HG03135 (cell line): ENCODE results near the gene ATRIP.
"Not testable (repeated sequence)": the region's sequence is repeated elsewhere in the genome, so short reads cannot be mapped to it uniquely, and the experiment has no call there.

Experiments
- ATAC-seq: cut with Tn5 transposase; IDR thresholded peaks from one replicate; pipeline ENCODE4 v1.9.1; 2021; ENCODE audit warnings: mild to moderate bottlenecking, moderate library complexity; ENCODE audit not compliant: unreplicated experiment

ATRIP gene

DNA sequence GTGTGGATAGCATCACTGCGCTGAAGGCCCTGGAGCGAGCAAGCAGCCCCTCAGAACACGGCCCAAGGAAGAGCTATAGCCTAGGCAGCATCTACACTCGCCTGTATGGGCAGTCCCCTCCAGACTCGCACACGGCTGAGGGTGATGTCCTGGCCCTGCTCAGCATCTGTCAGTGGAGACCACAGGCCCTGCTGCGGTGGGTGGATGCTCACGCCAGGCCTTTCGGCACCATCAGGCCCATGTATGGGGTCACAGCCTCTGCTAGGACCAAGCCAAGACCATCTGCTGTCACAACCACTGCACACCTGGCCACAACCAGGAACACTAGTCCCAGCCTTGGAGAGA is 20.5 kb downstream of the ATRIP start:
- ATAC-seq = no peak

DNA sequence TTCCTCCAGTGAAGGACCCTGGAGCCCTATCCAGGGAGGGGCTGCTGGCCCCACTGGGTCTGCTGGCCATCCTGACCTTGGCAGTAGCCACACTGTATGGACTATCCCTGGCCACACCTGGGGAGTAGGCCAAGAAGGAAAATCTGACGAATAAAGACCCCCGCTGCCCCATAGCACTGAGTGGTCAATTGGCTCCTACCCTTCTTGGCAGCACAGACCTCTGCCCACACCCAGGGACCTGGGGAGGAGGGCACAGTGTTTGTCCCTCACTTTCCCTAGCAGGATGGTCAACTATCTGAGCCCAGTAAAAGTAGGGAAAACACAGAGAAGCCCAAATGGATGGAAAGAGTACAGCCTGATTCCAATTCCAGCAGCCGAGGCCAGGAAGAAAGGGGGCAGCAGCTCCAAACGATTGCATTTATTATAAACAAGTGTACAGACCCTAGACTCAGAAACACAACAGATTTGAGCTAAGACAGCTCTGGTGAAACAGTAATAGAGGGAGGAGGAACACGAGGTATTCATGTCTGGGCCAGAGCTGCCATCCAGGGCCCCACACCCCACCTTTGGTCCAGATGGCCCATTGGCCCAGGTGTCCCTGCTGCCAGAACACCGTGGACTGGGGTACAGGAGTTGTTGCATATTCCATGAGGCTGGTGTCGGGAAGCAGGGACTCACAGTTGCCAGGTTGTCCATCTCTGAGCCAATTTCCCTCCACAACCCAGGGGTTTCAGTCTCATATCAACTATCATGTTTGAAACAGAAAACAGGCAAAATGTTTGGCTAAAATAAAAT is 21.1 kb downstream of the ATRIP start:
- ATAC-seq = no peak

DNA sequence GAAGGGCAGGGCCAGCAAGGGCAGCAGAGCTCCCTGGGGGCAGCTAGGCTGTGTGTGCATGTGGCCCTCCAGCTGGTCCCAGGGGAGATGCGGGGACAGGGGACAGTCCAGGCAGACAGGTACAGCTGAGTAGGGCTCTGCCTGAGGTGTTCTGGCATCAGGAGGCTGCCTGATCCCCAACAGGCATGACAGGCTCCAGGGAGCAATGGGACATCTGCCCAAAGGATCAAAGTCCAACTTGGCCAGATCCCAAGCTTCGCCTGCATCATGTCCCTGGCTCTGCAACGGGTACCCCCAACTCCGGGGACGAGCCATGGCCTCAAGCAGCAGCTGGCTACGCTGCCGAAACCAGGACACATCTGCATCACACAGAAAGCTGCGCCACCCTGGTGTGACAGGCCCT is 21.8 kb downstream of the ATRIP start:
- no peak for ATAC-seq

DNA sequence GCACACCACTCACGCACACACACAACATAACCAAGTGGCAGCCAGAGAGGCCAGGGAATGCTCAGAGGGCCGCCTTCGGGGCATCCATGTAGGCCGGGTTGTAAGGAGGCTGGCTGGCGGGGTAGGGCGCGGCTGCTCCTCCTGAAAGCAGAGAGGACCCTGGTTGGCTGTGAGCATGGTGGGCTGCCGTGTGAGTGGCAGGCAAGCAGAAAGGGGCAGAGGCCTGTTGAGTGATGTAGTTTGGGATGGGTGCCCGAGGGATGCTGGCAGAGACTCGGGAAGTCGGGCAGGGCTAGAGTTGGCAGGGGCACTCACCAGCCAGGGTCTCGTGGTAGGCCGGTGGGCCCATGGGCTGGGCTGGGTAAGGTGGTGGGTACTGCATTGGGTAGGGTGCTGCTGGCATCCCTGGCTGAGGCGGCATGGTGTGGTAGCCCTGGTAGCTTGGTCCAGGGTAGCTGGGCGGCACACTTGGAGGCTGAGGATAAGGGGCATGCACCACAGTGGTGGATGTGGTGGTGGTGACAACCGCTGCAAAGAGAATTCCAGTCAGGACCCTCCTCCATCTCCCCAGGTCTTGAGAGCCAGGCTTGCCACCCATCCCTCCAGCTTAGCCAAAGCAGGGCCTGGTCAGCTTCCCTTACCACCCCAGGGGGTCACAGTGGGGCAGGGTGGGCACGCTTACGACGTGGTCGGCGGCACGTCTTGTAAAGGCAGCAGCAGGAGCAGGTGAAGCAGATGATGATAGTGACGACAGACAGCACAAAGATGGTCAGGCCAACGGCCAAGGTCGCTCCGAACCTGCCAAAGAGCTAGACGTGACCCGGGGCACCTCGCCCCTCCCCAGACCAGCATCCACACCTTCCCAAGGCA is 22.7 kb downstream of the ATRIP start:
- ATAC-seq = no peak

DNA sequence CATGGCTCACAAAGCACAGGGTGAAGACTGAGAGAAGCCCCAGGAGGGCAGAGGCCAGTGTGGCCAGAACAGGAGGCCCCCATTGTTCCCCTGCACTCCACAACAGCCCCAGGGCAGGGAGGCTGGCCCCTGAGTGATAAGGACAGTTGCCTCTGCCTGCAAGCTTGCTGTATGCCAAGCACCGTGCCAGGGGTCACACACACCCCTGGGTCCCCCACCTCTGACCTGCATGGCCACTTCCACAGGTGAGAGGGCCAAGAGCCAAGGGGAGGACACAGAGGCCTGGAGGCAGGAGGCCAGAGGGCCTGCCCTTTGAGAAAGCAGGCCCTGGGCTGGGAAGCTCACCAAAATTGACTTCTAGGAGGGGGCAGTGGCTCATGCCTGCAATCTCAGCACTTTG is 23.7 kb downstream of the ATRIP start:
- no peak for ATAC-seq

DNA sequence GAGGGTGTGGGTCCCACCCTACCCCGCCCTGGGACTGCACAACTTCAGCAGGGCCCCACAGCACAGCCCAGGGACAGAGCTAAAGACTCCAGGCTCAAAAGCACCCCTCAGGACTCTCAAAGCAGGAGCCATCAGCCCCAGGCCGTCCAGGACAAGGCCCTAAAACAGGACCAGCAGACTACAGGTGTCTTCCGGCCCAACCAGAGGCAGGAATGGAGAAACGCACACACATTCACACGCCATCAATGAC is 26.1 kb downstream of the ATRIP start:
- peak; percentile 20 for ATAC-seq

- peak; percentile 75 for ATAC-seq
These were observed 26.5 kb downstream of the ATRIP start for GRCh38 chr3:48472923-48473616.

DNA sequence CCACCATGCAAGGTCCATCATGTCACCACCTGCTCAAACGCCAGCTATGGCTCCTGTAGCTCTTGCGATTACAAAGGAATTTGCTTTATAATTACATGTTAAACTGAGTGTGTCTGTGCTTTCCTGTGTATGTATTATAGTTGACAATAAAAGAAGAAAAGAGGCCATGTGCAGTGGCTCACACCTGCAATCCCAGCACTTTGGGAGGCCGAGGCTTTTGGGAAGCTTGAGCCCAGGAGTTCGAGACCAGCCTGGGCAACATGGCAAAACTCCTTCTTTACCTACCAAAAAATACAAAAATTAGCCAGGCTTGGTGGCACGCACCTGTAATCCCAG is 27.0 kb downstream of the ATRIP start:
- ATAC-seq = no peak

GRCh38 chr3:48474031-48474430 is 27.5 kb downstream of the ATRIP start:
- ATAC-seq = not testable (repeated sequence)

DNA sequence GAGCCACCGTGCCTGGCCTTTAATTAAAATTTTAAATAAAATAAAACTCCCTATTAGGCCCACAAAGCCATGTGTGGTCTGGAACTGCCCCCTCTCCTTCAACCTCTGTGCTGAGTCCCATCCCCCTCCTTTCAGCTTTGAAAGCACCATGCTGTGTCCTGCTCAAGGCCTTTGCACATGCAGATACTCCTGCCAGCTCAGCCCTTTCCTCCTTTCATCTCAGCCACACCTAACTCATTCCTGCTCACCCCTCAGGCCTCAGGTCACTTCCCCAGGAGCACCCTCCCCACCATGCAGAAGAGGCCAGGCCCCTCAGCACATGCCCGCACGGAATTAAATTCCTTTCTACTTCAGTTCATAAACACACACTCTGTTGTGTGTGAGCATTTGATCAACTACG is 28.1 kb downstream of the ATRIP start:
- no peak for ATAC-seq

GRCh38 chr3:48475188-48475587 is 28.7 kb downstream of the ATRIP start:
- ATAC-seq = no peak

GRCh38 chr3:48476426-48477053 is 30.0 kb downstream of the ATRIP start:
- no peak for ATAC-seq

DNA sequence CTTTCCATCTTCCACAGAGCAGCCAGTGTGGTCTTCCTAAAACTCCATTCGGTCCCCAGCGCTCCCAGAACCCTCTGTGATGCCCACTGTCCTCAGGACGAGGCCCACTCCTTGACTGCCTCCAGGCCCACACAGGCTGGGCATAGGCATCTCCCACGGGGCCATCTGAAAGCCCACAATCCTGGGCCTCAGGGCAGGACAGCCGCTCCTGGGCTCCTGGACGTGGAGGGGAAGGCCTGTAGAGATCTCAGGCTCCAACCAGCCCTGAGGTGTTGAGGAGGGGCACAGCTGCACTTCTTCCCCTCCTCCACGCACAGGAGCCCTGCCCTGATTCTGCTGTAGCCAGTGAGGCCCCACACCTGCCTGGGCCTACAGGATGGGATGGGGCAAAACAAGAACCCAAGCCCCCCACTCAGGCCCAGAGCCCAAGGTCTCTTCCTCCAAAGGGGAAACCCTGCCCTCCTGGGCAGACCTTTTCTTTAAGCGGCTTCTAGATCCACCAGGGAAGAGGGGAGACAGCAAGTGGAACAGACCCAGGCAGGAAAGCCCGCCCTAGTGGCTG is 31.5 kb downstream of the ATRIP start:
- no peak for ATAC-seq

DNA sequence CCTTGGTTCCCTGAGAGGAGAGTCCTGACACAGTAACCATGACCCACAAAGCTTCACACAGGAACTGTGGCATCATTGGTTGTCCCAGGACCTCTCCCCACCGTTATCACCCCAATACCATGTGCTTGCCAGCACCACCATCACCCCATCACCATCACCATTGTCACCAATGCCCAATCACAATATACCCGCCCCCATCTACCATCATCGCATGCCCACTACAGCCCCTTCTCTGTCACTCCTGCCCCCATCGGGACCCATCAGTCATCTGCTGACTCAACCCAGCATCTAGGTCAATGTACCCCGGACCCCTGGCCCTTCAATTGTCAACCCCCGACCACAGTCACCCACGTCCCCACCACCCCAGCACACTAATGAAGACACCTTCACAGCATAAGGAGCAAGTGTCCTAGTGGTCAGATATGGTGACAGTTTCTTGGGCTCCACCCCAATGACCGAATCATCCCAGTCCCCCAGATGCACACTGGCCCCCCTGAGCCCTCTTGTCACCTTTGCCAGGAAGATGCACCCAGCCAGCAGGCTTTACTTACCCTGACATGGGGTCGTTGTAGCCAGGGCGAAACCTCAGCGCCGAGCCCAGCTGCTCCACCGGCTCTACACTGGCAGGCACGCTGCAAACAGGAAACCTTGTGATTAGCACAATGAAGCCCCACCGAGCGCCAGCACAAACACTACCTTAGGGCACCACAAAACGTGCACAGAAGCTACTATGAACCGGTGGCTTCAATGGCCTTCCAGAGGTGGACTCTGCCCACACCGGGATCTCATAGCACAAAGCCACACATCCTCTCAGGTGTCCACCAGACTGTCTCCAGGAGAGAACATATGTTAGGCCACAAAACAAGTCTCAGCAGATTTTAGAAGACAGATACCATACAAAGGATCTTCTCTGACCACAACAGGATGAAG is 32.4 kb downstream of the ATRIP start:
- no peak for ATAC-seq

- not testable (repeated sequence) for ATAC-seq
These were observed 34.4 kb downstream of the ATRIP start for GRCh38 chr3:48480891-48481290.

DNA sequence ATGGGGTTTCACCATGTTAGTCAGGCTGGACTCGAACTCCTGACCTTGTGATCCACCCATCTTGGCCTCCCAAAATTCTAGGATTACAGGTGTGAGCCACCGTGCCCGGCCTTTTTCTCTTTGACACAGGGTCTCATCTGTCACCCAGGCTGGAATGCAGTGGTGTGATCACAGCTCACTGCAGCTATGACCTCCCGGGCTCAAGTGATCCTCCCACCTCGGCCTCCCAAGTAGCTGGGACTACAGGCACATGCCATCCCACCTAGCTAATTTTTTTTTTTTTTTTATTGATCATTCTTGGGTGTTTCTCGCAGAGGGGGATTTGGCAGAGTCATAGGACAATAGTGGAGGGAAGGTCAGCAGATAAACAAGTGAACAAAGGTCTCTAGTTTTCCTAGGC is 36.3 kb downstream of the ATRIP start:
- ATAC-seq = not testable (repeated sequence)

DNA sequence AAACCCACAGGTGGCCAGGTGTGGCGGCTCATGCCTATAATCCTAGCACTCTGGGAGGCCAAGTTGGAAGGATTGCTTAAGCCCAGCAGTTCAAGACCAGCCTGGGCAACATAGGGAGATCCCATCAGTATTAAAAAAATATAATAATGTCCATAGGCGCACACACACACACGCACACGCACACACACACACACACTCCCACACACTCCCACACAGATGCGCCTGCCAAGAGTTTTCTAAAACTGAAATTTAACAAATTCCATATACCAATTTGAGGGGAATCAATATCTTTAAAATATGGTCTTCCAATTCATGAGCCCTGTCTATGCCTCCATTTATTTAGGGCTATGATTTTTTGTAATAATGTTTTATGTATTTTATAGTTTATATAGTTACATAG is 40.4 kb downstream of the ATRIP start:
- ATAC-seq = no peak

GRCh38 chr3:48492461-48493202 is 46.1 kb downstream of the ATRIP start:
- ATAC-seq = no peak

DNA sequence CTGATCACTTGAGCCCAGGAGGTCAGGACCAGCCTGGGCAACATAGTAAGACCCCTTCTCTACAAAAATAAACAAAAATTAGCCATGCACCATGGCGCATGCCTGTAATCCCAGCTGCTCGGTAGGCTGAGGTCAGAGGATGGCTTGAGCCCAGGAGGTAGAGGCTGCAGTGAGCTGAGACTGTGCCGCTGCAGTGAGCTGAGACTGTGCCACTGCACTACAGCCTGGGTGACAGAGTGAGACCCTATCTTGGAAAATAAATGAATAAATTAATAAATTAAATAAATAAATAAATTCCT is 46.6 kb downstream of the ATRIP start:
- no peak for ATAC-seq

DNA sequence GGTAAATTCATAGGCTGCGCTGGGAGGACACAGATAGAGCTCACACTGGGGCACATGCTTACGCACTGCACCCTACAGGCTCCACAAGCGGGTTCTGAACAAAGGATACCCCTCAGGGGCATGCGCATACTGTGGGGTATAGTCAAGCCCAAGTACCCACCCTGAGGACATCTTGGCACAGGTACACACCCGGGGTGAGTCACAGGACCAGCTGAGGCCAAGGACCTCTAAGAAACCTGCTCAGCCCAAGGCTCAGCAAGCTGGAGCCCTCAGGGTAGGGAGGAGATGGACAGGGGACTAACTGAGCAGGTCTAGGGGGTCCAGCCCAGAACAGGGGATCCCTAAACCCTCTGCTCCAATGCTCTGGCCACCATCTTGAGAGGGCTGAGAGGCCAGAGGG is 54.1 kb downstream of the ATRIP start:
- ATAC-seq = no peak
